Kidney (tissue), 14 donors: ENCODE results near the gene OR10X1. TPM values are rescaled to one million over a fixed set of nuclear protein-coding genes. Genes with fewer than 3 reads are reported as not detected.

Experiments
- DNase-seq, 5 donors: peaks; one replicate each; pipeline ENCODE4 v3.0.0-alpha.2; 2013 to 2020
- FAIRE-seq: peaks from 2 replicates; lab custom pipeline; 2012; peaks lifted over from hg19 to GRCh38; lab: Jason Lieb, UNC
- H3K27ac ChIP-seq, 2 donors: one replicate each; pipeline ENCODE4 v1.7.0; 2013; ENCODE audit warnings: low read depth in 2 of 2, low read length in 2 of 2, inconsistent platforms in 1 of 2
- H3K27me3 ChIP-seq: one replicate; pipeline ENCODE4 v1.7.1; 2013; ENCODE audit warnings: low read length, inconsistent platforms; ENCODE audit not compliant: control insufficient read depth, insufficient read depth
- H3K36me3 ChIP-seq, 3 donors: one replicate each; pipeline versions ENCODE4 v1.7.0 to v1.7.1; 2013; ENCODE audit warnings: low read length in 3 of 3, control low read depth in 1 of 3, inconsistent platforms in 1 of 3; ENCODE audit not compliant: insufficient read depth in 3 of 3, control insufficient read depth in 2 of 3
- H3K4me1 ChIP-seq, 3 donors: one replicate each; pipeline versions ENCODE4 v1.7.0 to v1.7.1; 2013; ENCODE audit warnings: low read length in 3 of 3, inconsistent platforms in 1 of 3, low read depth in 1 of 3; ENCODE audit not compliant: control insufficient read depth in 2 of 3, insufficient read depth in 2 of 3
- H3K4me3 ChIP-seq, 3 donors: one replicate each; pipeline versions ENCODE4 v1.7.0 to v1.8.1; 2013; ENCODE audit warnings: low read length in 3 of 3, control low read depth in 1 of 3, inconsistent platforms in 1 of 3
- H3K9ac ChIP-seq, 3 donors: one replicate each; pipeline versions ENCODE4 v1.7.0 to v1.7.1; 2013; ENCODE audit warnings: low read length in 3 of 3, control low read depth in 1 of 3, inconsistent platforms in 1 of 3
- H3K9me3 ChIP-seq, 3 donors: one replicate each; pipeline versions ENCODE4 v1.7.0 to v1.7.1; 2013; ENCODE audit warnings: low read length in 3 of 3, control low read depth in 1 of 3, inconsistent platforms in 1 of 3; ENCODE audit not compliant: control insufficient read depth in 2 of 3, insufficient read depth in 1 of 3
- intact Hi-C: fragments of 100-400 bp; cut with DNase I; formaldehyde crosslinking; loops from one replicate; pipeline ENCODE4 v1.11.1; 2022
- polyA plus RNA-seq: library from polyadenylated mRNA; stranded (reverse); fragments of 350-450 nt; fragmentation: Illumina TruSeq; extraction: RNeasy Lipid Tissue Mini Kit (QIAGEN cat#74804); gene quantifications from one replicate; pipeline ENCODE4 v1.2.3, GENCODE V29; 2014; ENCODE audit warnings: low read depth, low replicate concordance; ENCODE audit not compliant: insufficient read depth
- total RNA-seq: library from RNA; stranded (reverse); fragmentation: NEBNext Ultra II Directional; extraction: Animal tissue kit (Norgen Biotek cat#: 25700); gene quantifications from one replicate; pipeline ENCODE4 v1.2.1, GENCODE V29; 2021
- TF ChIP-seq, protein P1 (sequence below): IDR thresholded peaks from 3 replicates; pipeline ENCODE4 v1.5.1; 2012; ENCODE audit warnings: mild to moderate bottlenecking, moderate library complexity, borderline replicate concordance; ENCODE audit not compliant: insufficient read depth; ENCODE audit errors: extremely low read depth
- donor health status: control.
- donor health status: control.
- donor health status: control.
- donor health status: control.
- donor health status: control.
- donor health status: DM: yes; HTN: yes; CAD: no.
- donor health status: Normal renal cell carcinoma (clear cell type).

The OR10X1 gene
- total and polyA plus RNA-seq, 2 donors from 2014 or later, result not detected

DNA sequence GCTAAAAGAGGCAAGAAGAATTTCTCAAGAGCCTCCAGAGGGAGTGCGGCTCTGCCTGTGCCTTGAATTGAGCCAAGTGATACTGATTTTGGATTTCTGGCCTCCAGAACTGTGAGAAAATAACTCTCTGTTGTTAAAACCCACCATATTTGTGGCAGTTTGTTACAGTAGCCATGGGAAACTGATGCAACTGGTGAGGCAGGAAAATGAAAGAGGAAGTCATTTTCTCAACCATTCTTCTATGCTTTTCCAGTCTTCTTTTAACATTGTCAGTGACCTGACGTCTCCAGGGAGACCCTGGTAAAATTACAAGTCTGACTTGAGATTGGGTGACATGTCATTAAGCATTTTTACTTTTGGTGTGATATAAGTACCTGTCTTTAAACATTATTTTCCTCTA is 15.1 kb downstream of the OR10X1 start:
- intact Hi-C loops, result no loop called here
- H3K9ac ChIP-seq, result no peak overlapping the region
- no peaks in the 10 kb centered on the region for H3K27me3 ChIP-seq
- no peak overlapping the region for H3K4me3 ChIP-seq
- no peaks in the 10 kb centered on the region for H3K4me1 ChIP-seq
- H3K36me3 ChIP-seq, result no peaks in the 10 kb centered on the region
- FAIRE-seq (no peak), DNase-seq (no peak)
- TF ChIP-seq, protein P1, sequence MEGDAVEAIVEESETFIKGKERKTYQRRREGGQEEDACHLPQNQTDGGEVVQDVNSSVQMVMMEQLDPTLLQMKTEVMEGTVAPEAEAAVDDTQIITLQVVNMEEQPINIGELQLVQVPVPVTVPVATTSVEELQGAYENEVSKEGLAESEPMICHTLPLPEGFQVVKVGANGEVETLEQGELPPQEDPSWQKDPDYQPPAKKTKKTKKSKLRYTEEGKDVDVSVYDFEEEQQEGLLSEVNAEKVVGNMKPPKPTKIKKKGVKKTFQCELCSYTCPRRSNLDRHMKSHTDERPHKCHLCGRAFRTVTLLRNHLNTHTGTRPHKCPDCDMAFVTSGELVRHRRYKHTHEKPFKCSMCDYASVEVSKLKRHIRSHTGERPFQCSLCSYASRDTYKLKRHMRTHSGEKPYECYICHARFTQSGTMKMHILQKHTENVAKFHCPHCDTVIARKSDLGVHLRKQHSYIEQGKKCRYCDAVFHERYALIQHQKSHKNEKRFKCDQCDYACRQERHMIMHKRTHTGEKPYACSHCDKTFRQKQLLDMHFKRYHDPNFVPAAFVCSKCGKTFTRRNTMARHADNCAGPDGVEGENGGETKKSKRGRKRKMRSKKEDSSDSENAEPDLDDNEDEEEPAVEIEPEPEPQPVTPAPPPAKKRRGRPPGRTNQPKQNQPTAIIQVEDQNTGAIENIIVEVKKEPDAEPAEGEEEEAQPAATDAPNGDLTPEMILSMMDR, result no peak
- no peak overlapping the region for H3K27ac ChIP-seq
- no peaks in the 10 kb centered on the region for H3K9me3 ChIP-seq

DNA sequence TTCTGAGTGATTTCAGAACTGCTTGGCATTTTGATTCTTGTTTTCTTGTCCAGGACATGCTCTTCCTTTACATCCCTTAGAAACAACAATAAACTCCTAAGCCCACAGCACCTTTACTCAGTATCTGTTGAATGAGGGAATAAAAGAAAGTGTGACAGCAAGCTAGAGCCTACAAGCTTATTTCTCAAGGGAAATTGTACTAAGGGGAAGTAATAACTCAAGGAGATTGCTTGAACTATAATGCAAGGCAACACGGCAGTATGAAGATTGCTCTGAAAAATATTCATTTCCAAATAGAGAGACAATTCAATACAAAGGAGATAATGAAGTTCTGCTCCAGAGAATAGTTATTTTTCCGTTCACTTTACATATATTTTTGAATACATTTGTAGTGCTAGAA is 15.8 kb downstream of the OR10X1 start:
- H3K27me3 ChIP-seq, result no peaks in the 10 kb centered on the region
- intact Hi-C loops, result no loop called here
- H3K27ac ChIP-seq, result no peak overlapping the region
- H3K4me3 ChIP-seq, result no peak overlapping the region
- H3K4me1 ChIP-seq, result no peaks in the 10 kb centered on the region
- H3K36me3 ChIP-seq, result no peaks in the 10 kb centered on the region
- TF ChIP-seq, protein P1, result no peak
- DNase-seq (no peak), FAIRE-seq (no peak)
- no peaks in the 10 kb centered on the region for H3K9me3 ChIP-seq
- H3K9ac ChIP-seq, result no peak overlapping the region

DNA sequence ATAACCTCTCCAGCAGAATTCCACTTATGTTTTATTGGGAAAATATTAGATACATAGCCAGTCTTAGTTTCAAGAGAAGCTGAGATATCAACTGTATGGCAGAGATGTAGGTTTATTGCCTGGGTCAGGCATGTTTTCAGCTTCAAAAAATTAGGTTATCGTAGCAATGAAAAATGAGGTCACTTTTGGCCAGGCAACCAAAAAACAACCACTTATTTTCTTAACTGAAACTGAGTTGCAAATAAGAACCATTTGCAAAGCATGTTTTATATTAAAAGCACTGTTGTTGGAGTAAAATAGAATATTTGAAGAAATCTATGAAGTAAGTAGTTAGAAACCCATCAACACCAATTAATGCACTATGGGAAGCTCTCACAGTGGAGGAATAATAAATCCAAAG is 20.0 kb downstream of the OR10X1 start:
- no peaks in the 10 kb centered on the region for H3K4me1 ChIP-seq
- FAIRE-seq (no peak), DNase-seq (no peak)
- no peaks in the 10 kb centered on the region for H3K9me3 ChIP-seq
- H3K36me3 ChIP-seq, result no peaks in the 10 kb centered on the region
- H3K9ac ChIP-seq, result no peak overlapping the region
- no peak overlapping the region for H3K27ac ChIP-seq
- TF ChIP-seq, protein P1, result no peak
- H3K27me3 ChIP-seq, result no peaks in the 10 kb centered on the region
- intact Hi-C loops, result no loop called here
- no peak overlapping the region for H3K4me3 ChIP-seq

DNA sequence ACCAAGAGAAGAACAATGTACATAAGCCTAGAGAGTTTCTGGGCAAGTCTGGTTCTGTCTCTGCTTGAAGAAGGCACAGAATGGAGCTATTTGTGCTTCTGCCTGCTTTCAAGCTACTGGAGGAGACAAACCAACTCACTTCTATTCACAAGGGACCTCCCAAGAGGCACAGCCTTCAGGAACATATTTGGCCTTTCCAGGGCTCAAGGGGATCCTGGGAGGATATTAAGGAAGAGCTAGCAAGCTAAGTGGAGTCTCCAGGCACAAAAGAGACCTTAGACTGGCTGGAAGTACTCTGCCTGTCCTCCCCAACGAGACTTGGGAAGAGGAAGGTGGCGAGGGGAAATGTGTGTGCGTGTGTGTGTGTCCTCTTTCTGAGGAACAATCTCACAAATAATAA is 25.3 kb downstream of the OR10X1 start, which contains the start of gene OR6Y1:
Gene OR6Y1 (minus strand): TSS at position 54 of the 400 bp plus-strand sequence. CDS start 6,300 bp downstream, outside the sequence.
- intact Hi-C loops, result no loop called here
- no peak within 1 kb of the TSS for H3K27ac ChIP-seq
- no peaks in the 10 kb centered on the region for H3K27me3 ChIP-seq
- DNase-seq (no peak), FAIRE-seq (no peak)
- no peak within 1 kb of the TSS for H3K9ac ChIP-seq
- no peak within 1 kb of the TSS for H3K4me3 ChIP-seq
- H3K9me3 ChIP-seq, result no peaks in the 10 kb centered on the region
- H3K4me1 ChIP-seq, result no peaks in the 10 kb centered on the region
- H3K36me3 ChIP-seq, result no peaks in the 10 kb centered on the region
- TF ChIP-seq, protein P1, result no peak
